NCI-H2196 (cell line): Measurements from ENCODE around the gene KREMEN2.
"Not testable (repeated sequence)": the region's sequence is repeated elsewhere in the genome, so short reads cannot be mapped to it uniquely, and the experiment has no call there.

Experiments
- DNase-seq: peaks from one replicate; lab custom pipeline; 2025; ENCODE audit not compliant: unreplicated experiment; lab: John Stamatoyannopoulos, UW

Gene KREMEN2

DNA sequence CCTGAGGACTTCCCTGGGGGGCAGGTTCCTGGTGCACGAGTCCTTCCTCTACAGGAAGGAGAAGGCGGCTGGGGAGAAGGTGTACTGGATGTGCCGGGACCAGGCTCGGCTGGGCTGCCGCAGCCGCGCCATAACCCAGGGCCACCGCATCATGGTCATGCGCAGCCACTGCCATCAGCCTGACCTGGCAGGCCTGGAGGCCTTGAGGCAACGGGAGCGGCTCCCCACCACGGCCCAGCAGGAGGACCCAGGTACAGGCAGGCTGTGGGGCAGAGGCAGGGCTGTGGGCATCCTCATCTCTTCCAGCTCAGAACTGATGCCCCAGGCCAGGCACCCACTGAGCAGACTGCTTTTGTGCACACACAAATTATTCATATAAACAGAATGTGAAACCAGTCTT lies 25.9 kb upstream of the KREMEN2 start:
- no peak for DNase-seq

DNA sequence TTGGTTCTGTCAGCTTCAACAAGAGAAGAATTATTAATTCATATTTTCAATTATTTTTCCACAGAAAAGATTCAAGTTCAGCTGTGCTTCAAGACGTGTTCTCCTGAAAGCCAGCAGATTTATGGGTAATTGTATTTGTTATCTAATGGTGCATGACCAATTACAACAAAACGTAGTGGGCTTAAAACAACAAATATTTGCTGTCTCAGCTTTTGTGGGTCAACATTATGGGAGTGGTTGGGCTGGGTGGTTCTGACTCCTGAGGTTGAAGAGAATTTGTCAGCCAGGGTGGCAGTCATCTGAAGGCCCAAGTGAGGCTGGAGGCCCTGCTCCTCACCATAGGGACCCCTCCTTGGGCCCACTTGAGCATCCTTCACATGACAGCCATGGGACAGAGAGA lies 24.1 kb upstream of the KREMEN2 start:
- DNase-seq = no peak

DNA sequence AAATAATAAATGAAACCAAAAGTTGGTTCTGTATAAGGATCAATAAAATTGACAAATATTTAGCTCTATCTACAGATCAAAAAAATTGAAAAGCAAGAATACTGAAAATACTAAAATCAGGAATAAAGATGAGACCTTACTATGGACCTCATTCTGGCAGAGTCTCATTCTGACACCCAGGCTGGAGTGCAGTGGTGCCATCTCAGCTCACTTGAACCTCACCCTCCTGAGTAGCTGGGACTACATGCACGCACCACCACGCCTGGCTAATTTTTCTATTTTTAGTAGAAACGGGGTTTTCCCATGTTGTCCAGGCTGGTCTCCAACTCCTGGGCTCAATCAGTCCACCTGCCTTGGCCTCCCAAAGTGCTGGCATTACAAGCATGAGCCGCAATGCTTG lies 22.0 kb upstream of the KREMEN2 start:
- DNase-seq = no peak

DNA sequence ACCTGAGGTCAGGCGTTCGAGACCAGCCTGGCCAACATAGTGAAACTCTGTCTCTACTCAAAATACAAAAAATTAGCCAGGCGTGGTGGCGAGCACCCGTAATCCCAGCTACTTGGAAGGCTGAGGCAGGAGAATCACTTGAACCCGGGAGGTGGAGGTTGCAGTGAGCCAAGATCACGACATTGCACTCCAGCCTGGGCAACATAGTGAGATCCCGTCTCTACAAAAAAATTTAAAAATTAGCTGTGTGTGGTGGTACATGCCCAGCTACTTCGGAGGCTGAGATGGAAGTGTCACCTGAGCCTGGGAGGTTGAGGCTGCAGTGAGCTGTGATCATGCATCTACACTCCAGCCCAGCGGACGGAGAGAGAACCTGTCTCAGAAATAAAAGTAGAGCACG lies 20.4 kb upstream of the KREMEN2 start:
- DNase-seq = not testable (repeated sequence)

DNA sequence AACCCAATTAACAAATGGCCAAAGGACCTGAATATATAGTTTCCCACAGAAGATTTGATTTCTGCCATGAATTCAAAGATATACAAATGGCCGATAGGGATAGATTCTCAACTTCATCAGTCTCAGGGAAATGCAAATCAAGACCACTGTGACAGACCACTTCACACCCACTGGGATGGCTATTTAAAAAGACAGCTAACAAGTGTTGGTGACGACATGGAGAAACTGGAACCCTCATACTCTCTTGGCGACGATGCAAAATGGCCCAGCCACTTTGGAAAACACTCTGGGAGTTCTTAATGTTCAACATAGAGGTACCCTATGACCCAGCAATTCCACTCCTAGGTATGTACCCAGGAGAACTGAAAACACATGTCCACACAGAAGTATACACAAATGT lies 17.4 kb upstream of the KREMEN2 start:
- no peak for DNase-seq

DNA sequence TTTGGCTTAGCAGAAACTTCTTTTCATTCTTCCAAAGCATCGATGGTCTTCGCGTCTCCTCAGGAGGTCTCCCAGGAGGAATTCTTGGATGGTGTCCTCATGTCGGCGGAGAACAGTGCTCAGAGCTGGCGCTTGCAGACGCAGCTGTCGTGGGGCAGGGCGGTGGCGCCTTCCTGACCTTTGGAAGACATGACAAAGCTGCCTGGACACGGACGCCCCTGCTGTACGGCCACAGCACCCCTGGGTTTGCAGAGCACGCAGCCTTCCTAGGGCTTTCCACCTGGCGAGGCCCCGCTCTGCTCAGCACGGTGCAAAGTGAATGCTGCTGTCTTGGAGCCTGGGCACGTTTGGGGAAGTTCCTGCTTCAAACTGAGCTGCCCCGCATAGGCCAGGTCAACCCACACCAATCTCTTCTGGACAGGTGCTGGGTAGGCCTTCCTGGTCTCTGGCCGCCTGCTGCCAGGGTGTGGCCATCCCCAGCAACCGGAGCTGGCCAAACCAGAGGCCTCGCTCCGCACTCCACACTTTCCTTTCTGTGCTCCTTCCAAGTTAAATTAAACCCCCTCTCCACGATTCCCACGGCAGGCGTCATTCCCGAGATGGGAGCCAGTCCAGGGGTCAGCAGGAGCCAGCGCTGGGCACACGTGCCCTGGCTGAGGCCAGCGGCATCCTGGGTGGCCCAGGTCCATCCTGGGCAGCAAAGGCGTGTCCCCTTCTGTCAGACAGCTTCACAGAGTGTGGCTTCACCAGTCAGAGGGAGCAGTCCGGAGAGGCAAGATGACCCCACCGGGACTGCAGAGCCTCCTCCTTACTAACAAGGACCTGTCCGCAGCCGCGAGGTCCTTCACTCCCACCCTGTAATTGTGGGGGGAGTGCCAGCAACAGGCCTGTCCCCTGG lies 15.0 kb upstream of the KREMEN2 start:
- no peak for DNase-seq

DNA sequence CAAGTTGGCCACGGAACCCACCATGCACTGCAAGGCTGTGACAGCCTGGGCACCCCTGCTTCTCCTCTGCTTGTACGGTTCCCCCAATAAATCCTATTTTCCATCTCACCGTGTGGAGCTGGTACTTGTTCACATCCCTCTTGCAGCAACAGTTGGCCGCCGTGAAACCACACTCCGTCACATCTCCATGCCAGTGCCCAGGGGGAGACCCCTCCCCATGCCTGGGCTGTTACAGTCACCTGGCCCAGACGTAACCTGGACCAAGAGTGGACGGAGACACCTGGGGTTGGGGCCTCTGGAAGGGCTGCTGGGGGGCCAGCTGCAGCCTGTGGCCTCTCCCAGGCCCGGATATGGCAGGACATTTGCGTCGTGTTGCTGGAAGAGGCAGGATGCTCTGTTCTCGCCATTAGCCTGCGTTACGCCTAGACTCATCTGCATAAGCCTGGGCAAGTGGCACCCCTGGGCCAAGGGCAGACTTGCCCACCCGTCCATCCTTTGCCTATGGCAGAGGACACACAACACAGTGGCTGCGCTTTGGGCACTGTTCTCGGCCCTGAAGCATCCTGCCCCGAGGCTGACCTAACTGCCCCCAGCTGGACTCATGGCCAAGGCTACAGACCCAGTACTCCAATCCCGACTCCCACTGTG lies 14.2 kb upstream of the KREMEN2 start:
- DNase-seq = no peak

DNA sequence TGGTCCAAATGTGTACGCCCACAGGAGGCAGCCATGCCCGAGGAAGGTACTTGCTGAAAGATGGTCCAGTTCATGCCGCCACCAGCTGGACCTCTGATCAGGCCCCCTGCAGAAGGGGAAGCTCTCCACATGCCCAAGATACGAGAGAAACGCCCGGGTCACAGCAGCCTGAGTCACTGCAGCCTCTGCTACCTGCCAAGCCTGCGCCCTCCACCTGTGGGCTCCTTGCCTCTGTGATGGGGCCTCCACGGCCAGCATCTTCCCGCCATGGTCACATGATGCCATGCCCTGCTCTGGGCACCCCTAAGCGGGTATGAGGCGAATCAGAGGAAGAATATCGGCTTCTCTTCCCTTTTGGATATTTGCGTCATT lies 13.7 kb upstream of the KREMEN2 start:
- no peak for DNase-seq

DNA sequence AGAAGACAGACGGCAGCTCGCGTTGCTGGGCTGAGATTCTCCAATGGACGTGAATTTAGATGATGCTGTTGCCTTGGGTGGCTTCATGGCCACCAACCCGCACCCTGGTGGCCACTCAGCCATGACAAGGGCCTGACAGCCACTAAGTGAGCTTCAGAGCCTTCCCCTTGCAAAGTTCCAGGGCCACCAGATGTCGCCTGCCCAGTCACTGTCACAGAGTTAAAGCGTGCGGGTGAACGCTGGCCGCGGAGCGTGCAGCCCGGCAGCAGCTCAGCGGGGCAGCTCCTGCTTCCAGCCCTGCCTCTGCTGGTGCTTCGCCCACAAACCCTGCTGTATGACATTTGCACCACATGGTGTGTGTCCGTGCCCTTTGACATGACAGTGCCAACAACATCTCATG lies 13.3 kb upstream of the KREMEN2 start:
- DNase-seq = no peak

DNA sequence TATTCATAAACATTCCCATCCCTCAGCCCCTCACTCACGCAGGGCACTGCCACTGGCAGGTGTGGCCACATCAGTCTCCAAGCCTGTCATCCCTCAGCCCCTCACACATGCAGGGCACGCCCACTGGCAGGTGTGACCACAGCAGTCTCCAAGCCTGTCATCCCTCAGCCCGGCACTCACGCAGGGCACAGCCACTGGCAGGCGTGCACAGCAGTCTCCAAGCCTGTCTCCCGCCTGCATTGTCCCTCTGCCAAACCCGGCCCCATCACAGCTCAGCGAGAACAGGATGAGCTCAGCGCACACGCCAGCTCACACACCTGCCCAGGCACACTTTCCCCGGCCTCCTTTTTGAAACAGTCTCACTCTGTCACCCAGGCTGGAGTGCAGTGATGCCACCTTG lies 11.4 kb upstream of the KREMEN2 start:
- DNase-seq = peak; percentile 38

DNA sequence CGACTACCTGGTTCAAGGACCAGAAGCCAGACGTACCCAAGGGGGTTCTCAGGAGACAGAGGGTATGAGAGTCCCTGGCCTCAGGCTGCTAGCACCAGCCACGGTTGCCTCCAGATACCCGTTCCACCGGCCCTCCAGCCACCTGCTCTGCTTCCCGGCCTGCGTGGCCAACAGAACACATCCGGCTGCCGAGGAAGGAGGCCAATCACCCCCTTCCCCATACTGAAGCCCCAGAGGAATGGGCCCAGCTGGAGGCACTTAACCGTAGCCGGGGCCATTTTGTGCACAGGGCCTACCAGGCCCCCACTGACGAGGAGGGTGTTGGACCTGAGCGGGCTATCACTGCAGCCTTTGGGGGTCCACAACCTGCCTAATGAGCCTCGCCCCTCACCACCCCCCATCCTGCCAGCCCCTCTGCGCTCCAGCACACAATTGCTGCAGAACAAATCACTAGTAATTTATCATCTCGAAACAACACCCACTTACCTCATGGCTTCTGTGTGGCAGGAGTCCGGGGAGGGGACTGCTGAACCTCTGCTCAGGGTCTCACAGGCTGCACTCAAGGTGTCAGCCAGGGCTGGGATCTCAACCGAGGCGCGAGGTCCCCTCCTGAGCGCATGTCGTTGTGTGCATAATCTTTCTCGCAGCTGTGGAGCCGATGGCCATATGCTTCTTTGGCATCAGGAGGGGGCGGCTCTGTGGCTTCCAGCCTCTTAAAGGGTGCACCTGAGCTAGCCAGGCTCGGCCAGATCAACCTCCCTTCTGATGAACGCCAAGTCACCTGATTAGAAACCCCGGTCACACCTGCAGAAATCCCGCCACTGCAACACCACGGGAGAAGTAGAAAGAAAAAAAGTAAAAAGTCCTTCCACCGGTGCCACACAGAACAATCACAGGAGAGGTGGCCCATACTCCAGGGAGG lies 10.1 kb upstream of the KREMEN2 start:
- no peak for DNase-seq

DNA sequence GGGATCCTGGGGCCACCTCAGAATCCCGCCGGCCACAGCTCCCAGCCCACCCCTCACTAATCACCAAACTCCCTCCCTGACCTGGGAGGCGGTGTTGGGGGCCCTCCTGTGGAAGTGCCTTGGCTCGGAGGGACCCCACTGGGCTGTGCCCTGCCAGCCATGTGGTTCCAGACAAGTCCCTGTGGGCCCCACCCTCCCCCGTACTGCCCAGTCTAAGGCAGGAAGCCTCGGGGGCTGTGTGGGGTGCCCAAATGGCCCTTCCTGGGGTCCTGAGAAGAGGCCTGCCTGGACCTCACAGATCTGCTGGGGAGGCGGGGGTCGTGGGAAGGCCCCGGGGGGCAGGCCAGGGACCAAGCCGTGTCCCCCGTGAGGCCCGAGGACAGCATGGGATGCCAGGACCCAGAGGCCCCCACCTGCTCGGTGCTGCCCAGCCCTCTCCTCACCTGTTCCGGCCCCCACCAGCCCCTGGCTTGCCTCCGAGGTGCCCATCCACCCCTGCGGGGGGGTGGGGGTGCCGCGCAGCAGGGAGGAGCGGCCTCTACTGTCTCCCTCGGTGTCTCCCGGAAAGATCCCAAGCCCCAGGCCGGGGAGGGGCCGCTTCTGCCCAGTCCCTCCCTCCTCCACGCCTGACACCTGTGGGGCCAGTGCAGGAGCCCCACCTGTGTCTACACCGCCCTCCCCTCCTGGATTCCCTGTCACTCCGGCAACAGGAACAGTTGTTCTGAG lies 9.3 kb upstream of the KREMEN2 start:
- DNase-seq = no peak

DNA sequence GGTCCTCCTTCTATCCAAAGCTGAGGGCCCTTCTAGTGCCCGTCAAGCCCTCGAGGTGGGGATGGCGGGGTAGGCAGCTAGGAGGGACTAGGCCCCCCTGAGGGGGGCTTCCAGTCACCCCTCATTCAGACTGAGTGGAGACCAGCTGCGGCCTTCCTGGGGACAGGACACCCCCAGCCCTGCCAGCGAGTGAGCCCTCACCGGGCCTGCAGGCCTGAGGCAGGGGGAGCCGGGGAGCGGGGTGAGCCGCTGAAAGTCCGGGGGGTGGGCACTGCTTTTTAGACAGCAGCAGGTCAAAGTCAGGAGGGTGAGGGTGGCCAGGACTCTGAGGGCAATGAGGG lies 8.7 kb upstream of the KREMEN2 start:
- DNase-seq = no peak

DNA sequence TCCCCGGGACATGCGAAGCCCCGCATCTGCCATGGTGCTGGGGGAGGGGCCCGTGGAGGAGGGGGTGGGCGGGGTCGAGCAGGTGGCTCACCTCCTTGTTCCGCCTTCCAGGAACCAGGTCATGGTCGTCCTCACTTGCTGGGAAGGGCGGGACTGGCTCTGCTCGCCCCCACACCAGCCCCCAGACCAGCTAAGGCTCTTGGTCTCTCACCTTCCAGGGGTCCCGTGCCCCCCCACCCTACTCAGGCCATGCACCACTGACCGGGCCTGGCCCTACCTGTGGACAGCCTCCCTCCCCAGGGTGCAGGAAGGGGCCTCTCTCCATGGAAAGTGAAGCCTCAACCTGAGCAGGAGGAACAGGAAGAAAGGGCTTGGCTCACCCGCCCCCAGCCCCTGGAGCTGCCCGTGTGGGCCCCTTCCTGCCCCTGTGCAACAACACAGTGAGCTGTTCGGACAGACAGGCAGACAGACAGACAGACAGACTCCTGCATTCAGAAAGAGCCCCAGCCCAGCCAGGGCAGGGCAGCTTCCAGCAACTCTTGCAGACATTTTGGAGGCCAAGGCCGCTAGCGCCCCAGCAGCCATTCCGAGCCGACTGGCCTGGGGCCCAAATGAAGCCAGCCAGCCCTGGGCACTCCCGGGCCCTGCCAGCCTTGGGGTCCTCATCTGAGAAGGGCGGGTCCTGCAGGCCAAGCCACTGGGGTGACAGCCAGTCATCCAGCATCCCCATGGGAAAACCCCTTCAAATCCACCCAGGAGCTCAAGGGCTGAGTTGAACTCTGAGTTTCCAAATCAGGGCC lies 8.1 kb upstream of the KREMEN2 start:
- DNase-seq = no peak

DNA sequence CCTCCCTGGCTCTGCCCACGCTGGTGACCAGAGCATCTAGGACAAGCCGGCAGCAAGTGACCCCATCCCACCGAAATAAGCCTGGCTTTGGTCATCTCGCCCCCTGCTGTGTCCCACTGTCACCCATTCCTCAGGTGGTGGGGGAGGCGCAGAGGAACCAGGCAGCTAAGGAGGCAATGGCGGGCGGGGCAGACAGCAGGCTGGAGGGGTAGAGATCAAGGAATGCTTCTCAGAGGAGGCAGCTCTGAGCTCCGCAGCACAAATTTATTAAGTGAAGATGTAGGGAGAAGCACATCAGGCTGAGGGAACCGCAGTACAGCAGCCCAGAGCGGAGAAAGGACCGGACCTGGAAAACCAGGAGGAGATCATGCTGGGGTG lies 7.5 kb upstream of the KREMEN2 start:
- no peak for DNase-seq

DNA sequence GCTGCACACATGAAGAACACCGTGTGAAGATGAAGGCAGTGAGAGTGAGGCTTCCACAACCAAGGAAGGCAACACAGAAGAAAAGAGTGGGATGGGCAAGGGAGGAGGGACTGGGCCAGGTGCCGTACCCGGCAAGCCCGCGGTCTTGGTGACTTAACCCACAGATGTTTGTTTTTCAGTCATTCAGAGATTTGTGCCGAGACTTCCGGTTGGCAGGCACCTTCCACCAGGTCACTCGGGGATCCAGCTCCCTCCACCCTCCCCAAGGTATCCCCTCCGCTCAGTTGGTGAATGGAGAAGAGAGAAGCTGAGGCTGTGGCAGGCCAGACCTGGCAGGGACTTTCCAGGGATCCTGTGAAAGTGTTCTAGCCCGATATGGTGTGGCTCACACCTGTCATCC lies 4.9 kb upstream of the KREMEN2 start:
- no peak for DNase-seq

DNA sequence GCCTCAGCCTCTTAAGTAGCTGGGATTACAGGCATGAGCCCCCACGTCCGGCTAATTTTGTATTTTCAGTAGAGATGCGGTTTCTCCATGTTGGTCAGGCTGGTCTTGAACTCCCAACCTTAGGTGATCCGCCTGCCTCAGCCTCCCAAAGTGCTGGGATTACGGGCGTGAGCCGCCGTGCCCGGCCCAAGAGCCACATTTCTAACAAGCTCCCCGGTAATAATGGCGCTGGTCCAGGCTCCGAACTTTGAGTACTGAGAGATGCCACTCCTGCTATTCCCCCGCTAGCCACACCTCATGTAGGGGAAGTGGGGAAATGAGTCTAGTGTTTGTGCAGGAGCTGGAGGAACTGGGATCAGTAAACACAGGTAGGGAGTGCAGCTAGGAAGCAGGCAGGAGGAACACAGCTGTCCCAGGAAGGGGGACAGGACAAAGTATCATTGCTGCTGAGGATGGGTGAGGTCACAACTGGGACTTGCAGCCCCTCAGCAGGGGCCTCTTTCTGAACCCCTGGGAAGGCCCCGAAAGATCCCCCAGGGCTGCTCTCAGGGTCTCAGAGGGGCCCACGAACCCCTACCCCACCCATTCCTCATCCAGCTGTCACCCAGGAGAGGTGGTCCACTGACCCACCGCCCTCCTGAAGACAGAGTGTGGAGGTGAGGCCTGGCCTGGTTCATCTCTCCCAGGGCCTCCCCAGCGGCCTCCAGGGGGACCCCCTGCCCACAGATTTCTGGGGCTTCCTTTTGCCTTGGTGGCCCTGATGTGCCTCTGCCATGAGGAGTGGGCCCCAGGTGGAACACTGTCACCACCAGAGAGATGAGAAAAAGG lies 3.7 kb upstream of the KREMEN2 start:
- no peak for DNase-seq

DNA sequence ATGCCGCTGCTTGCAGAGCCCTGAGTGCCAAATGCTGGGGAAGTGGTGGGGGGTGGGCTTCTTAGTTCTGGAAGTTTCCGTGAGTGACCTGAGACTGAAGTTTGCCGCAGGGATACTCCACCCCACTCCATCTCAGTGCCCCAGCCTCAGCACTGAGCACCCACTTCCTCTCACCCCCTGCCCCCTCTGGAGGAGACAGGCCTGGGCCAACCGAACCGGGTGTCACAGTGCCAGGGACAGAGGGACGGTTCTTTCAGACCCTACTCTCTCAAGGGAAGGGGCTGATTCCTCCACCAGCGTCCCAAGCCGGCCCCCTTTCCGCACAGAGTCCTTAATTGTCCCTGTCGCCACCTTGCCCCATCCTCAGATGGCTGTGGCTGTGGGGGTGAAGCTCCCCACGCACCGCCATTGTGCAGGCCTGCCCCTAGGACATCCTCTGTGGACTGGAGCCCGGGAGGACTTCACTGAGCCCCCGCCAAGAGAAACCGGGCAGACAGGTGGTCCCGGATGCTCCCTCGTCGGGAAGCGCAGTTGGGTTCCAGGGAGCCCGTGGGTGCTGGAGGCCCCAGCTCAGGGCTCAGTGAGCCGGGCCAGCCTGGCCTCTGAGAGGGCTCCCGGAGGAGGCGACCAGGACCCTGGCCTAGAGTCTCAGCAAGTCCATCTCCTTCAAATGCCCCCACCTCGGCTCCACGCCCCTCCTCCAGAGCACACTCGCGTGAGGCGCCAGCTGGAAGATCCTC lies 1.6 kb upstream of the KREMEN2 start:
- DNase-seq = no peak
